ENCODE measurements around the gene SGSM1.

The SGSM1 gene

DNA sequence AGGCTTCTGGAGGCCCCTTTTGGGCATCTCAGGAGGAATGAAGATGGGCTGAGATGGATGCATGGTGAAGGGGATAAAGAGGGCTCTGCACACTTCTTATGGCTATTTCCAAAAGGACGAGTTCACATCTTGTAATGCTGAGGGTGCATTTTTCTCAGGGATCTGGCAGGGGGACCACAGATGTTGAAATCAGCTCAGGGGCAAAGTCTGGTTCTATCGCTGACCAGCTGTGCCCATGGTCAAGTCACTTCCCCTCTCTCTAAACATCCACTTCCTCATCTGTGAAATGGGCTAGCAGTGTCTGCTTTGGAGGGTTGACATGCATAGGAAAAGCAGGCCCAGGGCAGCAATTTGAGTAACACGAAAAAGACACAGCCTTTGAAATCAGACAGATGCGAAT is 114.0 kb downstream of the SGSM1 start:
- no peak for DNase-seq

DNA sequence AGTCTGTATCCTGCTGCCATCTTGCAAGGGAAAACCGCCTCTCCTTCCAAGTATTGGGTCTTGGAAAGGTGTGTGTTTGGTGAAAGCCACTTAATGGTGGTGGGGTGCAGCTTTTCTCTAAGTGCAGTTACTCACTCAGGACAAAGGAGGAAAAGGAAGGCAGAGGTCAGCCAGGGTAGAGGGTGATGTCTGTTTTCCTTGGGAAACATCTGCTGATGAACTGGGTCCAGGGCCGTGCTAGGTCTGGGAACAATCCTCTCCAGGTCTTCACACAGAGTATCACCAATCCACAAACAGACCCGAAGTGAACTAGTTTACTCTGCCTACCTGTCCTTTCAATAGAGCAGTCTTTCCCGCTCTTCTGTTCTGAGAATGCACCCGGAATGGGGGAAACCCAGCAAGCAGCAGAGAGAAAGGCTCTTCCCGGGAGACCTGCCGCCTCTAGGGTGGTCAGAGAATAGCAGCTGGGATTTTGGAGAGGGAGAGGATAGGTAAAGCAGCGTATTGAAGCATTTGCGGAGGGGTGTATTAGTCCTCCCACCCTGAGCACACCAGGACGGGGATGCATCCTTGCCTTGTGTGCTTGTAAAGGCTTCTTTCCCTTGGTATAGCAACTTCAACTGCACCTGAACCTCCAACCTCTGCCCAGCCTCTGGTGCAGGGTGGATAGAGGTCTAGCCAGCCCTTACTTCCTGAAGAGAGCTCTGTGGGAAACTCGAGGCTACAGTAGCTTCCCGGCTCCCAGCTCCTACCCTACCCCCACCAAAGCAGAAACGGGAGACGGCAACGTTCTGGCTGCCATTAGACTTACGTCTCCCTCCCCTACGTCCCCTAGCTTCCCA is 119.8 kb downstream of the SGSM1 start:
- no peak for DNase-seq

DNA sequence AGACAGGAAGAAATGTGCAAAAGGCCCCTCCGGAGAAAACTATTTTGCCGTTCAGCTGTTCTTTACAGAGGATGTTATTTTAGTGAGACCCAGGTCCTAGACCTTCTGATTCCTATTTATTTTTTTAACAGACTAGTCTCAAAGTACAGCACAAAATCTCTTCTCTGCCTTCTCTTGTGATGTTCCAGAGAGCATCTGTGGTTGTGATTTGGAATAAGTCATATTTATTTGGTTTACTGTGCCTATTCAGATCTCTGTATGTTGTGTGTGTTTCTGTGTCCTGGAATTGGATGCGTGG is 120.4 kb downstream of the SGSM1 start:
- DNase-seq, result no peak

DNA sequence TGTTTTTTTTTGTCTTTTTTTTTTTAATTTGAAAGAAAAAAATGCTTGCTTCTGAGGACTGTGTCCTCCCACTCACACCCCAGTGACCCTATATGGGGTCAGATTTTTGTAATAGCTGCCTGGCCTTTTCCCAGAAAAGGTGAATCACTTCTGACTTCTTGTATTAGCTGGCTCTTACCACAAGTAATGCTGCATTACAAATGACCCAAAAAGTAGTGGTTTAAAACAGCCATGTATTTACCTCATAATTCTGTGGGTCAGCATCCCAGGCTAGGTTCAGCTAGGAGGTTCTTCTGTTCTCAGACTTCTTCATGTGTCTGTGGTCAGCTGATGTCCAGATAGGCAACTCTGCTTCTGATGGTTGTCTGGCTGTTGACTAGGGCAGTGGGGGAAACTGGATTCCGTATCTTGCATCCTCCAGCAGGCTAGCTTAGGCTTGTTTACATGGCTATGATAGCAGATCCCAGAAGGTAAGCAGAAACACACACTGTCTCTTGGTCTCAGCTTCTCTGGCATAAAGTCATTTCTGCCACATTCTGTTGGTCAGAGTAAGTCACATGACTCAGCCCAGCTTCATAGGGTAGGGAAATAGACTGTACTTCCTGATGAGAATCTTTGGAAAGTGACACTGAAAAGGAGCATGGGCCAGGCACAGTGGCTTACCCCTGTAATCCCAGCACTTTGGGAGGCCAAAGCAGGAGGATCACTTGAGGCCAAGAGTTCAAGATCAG is 121.0 kb downstream of the SGSM1 start:
- DNase-seq, result peak; percentile 7

DNA sequence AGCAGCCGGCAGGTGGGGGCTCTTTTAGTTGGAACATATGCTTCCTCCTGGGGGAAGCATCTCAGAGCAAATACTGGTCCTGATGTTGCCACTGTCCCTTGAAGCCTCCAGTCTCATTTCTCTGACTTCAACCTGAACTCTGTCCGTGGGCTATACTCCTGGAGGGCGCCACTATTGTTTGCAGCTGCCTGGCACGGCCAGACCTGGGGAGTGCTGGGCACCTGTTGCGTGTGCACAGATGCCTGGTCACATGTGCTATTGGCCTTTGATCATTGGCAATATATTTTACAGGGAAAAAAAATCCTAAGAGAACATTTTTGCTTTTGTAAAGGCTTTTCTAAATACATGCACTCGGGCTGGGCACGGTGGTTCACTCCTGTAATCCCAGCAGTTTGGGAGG is 122.3 kb downstream of the SGSM1 start:
- DNase-seq, result no peak

DNA sequence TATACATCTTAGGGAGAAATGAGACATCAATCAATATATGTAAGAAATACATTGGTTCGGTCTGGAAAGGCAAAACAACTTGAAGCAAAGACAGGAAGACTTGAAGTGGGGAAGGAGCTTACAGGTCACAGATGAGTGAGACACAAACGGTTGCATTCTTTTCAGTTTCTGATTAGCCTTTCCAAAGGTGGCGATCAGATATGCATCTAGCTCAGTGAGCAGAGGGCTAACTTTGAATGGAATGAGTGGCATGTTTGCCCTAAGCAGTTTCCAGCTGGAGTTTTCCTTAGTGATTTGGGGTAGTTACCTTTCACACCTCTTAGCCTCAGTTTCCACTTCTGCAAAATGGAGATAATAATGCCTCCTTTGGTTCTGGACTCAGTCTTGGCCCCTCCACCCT is 124.7 kb downstream of the SGSM1 start:
- no peak for DNase-seq

DNA sequence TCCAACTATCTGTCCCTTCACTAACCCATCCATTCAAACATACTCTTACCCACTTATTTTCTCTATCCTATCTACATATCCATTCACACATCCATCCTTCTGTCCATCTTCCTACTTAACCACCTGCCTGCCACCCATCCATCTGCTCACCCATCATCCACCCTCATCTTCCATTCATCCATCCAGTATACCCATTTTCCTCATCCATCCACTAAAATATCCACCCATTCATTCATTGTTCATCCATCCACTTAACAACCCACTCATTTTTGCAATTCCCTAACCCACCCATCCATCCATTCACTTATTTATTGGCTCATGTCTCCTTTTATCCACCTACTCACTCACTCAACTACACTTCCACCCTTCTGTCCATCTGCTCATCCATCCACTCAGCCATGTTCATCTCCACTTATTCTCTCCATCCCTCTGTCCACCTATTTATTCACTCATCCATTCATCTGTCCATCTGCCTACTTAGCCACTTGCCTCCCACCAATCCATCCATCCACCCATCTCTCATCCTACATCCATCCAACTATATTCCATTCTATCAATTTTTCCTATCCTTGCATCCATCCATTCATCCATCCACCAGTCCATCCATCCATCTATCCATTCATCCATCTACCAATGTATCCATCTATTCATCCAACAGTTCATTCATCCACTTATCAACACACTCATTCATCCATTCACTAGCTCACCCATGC is 129.9 kb downstream of the SGSM1 start:
- no peak for DNase-seq

DNA sequence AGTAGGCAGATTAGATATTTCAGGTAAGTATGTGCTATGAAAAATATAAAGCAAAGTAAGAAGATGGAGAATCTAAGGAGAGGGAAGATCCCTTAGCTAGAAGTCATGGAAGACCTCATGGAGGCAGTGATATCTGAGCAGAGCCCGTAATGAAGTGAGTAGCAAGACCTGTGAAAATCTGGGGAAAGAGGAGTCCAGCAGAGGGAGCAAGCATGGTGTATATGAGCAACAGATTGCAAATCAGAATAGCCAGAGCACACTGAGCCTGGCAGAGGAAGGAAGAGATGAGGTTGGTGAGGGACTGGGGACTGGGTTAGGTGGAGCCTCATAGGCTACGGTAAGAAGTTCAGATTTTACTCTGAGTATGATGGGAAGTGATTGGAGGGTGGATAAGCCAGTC is 131.1 kb downstream of the SGSM1 start:
- peak; percentile 38 for DNase-seq

DNA sequence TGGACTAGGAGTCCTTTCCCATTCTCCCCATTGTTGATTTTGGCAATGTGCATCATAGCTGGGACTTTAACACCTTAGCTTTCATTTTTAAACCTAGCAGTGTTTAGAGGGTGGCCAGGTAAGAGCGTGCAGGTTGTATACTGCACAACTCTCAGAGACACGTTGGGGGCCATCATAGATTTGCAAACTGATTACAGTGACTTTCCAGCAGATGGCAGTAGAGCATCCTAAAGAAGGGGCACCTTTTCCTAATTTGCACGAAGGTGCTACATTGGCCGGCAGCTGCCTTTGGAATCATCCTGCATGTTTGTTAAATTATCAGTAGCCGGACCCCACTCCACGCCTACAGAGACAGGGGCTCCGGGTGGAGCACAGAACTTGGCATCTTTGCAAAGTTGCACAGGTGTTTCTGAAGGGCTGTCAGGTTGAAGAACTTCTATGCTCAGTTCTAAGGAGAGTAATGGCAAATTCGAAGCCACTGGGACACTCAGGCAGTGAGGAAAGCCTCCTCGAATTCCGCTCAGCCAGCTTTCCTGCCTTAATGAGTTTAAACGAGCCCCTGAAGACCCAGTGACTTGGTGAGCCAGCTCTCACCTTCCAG is 132.8 kb downstream of the SGSM1 start:
- peak; percentile 64 for DNase-seq

DNA sequence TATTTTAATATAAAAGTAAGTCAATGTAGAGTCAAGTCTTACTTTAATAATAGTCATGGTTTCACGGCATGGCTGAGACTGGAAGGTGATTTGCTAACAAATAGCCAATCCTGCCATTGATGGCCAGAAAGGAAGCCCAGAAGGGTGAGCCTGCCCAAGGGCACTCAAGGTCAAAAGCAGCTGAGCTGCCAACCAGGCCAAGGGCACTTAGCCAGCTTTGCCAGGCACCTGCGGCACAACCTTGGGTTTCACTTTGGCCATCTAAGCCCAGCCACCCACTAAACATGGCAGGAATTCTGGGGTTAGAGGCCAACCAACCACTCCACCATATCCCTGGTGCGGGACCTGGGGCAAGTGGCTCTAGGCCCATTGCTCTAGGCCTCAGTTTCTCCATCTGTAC is 136.3 kb downstream of the SGSM1 start:
- DNase-seq, result no peak

DNA sequence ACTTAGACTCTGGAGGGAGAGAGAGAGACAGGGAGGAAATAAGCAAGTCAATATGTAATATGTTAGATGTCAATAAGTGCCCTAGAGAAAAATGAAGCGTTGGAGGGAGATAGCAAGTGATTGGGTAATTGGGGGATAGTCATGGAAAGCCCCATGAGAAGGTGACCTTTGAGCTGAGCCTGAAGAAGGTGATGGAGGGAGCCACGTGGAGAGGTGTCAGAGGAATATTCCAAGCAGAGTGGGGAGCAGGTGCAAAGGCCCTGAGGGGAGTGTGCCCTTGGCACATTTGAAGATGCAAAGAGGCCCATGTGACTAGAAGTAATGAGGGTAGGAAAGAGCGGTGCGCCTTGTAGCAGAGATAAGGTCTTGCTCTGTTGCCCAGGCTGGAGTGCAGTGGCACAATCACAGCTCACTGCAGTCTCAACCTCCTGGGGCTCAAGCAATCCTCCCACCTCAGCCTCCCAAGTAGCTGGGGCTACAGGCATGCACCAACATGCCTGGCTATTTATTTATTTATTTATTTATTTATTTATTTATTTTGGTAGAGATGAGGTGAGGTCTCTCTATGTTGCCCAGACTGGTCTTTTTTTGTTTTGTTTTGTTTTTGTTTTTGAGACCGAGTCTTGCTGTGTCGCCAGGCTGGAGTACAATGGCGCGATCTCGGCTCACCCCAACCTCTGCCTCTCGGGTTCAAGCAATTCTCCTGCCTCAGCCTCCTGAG is 138.4 kb downstream of the SGSM1 start:
- DNase-seq, result no peak

DNA sequence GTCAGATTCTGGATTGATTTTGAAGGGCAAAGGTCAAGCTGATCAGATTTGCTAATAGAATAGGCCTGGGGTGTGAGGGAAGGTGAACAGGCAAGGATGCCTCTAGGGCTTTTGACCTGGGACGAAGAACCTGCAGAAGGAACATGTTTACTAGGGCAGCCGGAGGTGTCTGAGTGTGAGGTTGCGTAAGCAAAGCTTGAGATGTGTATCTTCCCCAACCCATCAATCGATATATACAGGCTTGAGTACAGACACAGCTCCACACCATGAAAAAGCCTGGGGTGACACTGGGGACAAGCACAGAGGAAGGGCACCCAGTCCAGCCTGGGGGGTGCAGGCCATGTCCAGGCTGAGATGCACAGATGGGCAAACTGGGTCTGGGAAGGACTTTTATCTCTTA is 139.4 kb downstream of the SGSM1 start:
- no peak for DNase-seq

DNA sequence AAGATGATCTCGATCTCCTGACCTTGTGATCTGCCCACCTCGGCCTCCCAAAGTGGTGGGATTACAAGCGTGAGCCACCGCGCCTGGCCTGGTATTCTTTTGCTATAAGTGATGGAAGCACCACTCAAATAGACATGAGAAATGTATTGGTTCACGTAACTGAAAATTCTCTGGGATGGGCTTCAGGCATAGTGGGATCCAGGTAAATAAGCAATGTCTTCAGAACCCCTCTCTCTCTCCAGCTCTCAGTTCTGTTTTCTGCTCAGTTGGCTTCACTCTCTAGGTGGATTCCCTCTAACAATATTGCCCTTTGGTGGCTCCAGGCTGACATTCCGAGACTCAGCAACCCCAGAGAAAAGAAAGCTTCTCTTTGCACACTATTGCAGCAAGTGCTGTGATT is 141.4 kb downstream of the SGSM1 start:
- no peak for DNase-seq

DNA sequence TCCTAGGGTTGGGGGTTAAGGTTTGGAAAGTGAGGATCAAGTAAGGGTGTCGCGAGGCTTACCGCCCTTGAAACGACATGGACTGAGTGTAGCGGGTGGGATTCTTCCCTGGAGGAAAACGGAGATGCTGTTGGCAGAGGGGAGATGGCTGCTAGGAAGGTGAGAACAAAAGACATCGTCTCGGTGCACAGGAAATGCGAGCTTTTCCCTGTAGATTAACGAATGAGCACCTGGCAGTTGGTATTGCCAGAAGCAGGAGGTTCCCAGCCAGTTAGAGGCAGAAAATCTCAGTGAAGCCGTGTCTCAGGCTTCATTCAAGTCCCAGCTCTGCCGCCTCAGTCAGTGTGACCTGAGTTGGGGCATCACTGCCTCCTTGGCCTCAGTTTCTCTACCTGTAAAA is 141.9 kb downstream of the SGSM1 start:
- DNase-seq, result no peak

DNA sequence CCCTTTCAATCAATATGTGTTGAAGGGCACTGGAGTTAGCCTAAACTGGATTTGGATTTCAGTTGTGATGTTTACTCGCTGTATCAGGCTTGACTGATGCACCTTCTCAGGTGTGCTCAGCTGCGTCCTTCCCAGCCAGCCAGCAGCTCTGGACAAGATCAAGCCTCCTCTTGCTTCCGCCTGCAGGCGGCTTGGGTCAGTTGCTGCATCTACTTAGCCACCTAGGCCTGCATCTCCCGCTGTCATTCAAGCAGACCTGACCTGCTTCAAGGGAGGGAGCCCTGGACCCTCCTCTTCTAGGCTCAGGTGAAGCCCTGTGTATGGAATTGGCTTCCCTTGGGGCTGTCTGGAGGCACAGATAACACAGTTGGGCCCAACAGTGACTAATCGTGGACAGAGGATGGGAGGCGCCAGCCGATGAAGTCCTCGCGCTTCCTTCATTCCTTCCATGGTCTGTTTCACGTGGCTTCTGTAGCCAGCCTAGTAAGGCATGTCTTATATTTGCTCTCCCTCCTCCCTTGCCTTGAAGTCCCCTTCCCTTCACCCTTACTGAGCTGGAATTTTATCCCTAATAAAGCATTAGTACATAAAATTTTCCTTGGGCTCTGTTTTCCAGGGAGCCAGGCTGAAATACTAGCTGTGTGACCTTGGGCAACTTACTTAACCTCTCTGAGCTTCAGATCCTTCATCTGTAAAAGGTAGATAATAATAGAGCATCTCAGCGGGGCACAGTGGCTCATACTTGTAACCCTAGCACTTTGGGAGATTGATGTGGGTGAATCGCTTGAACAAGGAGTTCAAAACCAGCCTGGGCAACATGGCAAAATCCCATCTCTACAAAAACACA is 142.6 kb downstream of the SGSM1 start:
- DNase-seq, result no peak

DNA sequence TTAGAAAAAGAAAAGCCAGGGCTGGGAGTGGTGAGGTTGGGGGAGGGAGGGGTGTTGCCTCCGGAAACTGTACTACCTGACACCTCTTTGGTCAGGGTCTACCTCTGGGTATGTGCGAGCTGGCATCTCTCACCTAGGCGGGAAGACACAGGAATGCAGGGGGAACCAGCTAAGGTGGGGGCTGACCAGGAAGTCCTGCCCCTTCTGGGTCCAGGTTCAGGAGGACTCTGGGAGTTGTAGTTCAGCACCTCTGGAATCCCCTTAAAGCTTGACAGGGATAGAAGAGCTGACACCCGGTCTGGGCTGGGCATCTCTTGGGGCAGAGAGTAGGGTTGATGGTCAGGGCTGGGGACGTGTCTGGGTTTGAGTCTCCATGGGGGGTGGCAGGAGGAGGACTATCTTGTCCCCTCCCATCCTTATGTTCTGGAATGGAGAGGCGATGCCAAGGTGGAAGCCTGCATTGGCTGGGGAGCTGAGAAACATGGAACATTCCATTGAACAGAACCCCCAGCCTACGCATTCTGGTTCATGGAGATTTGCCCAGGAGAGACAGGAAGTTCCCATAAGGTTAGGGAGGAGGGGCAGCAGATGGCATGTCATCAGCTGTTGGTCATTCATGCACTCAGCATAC is 144.4 kb downstream of the SGSM1 start:
- no peak for DNase-seq

DNA sequence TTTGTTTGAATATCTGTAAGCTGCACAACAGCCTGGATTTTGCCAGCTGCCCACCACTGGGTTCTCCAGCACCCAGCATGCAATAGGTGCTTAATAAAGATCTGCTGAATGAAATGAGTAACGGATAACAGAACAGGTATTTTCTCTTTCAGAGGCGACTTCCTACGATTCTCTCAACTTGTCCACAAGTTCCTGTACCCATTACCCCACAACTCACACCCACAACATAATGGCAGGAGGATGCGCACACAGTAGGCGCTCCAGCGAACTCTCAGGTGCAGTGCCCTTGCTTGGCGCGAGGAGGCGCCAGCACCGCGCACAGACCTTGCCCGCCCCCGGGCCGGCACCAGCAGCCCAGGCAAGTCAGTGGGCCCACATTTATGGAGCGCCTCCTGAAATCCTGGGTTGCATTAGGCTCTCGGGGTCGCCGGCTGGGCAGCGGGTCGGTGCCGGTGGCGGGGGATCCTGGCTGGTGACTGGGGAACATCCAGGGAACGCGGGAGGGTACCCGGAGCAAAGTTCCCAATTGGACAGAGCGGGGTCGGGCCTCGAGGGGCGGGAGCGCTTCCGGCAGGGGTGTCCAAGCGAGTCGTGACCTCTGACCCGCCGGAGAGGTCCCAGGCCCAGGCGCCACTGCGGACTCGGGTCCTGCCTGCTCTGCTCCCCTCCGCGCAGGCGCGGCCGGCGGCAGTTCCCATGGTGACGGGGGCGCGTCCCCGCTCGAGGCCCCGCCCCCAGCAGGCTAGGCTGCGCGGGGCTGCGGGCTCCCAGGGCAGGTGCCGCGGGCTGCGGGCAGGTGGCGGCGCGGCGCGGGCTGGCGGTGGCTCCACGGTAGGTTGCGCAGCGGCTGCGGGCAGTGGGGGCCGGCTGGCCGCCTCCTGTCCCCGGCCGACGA is 146.2 kb downstream of the SGSM1 start, which contains the start of gene KIAA1671:
Gene KIAA1671 (plus strand): TSS at position 775 of the 895 bp plus-strand sequence. CDS start 75,284 bp downstream, outside the sequence.
- peak; percentile 92 for DNase-seq

DNA sequence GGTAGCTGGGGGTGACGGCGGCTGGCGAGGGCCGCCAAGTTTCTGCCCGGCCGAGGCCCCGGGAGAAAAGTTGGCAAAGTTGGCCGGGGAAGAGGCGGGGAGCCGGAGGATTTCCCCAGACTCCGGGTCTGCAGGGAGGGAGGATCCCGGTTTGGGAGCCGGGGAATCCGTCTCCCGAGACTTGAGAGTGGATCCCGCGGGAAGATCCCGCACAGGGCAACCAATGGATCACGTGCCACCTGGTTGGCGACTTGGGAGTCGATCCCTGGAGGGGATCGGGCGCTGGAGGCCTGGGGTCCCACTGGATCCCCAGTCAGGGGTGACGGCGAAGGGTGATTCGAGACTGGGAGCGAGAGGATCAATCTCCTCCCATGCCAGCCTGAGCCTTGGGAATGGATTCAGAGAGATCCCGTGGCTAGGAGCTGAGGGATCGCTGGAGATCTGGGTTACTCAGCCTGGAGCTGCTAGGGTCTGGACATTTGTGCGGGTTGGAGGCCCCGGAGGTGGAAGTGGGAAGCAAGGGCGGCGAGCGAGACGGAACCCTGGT is 146.9 kb downstream of the SGSM1 start:
- DNase-seq, result no peak

DNA sequence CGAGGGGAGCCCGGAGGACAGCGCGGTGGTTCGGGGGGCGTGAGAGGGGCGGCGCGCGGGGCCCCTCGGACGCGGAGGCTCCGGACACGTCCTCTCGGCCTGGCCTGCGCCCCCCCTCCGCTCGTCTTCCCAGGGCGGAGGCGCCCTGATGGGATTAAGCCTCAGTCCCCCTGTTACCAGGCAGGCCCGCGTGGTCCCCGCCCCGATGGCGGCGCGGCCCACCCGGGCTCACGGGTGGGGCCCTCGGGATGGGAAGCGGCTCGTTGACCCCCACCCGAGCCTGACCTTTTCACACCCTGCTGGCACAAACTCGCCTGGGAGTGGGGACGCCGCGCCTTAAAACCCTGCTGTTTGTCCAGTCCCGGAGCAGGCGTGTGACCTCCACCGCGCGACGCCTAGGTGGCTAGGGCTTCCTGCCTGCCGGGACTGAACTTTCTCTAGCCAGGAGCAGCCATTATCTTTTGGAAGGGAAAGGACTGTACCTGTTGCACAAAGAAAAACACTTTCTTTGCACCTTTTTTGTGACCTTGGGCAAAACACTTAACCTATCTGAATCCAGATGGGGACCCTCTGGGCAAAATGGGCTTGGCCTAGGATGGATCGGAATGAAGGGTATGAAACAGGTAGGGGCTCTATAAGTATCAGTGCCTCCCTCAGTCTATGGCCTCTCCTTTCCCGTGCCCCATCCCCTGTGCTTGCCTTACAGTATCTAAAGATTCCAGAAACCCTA is 147.5 kb downstream of the SGSM1 start:
- DNase-seq, result no peak
